ENCODE results near the gene THRB. TPM values are rescaled to one million over a fixed set of nuclear protein-coding genes. Genes with fewer than 3 reads are reported as not detected.

Gene THRB
- total and polyA plus RNA-seq, 5 donors from 2014 or later, result 0.30 TPM; not detected in 4

DNA sequence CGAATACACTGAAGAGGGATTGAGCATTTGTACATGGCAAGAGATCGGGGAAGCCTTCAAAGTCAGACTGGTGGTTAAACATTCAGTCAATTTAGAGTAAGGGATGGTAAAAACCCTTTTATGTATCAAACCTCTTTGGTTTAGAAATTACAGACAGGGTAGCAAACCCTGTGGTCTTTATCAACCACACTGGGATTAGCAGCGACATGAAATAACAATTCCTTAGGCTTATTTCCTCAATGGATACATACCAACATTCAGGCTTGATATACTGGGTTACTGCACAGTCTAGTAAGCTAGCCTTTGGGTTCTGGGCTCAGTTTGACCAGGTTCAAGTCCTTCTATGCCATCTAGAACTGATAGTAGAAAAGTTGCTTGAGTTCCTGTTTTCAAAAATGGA, 127.4 kb downstream of the THRB start:
- no peak overlapping the region for H3K4me3 Mint-ChIP-seq
- H3K36me3 Mint-ChIP-seq, result no peaks in the 10 kb centered on the region
- H3K27me3 ChIP-seq (ENCODE audit: control insufficient read depth, insufficient read depth, low read length), result no peaks in the 10 kb centered on the region
- H3K27me3 Mint-ChIP-seq, result no peaks in the 10 kb centered on the region
- peaks cover 0 to 6% (median 1%) of the 10 kb centered on the region in 7 donors for H3K9me3 Mint-ChIP-seq
- H3K27ac ChIP-seq (ENCODE audit: insufficient read depth, low read length, poor library complexity, severe bottlenecking), result no peak overlapping the region
- H3K36me3 ChIP-seq (ENCODE audit: control insufficient read depth, insufficient read depth, low read length), result no peaks in the 10 kb centered on the region
- no peaks in the 10 kb centered on the region for H3K4me1 ChIP-seq (ENCODE audit: control insufficient read depth, insufficient read depth, low read length, poor library complexity, severe bottlenecking)
- ATAC-seq (ENCODE audit: low read depth in 2 of 2) (no peak), DNase-seq (no peak)
- H3K27ac Mint-ChIP-seq, result no peak overlapping the region
- H3K9me3 ChIP-seq (ENCODE audit: control insufficient read depth in 2 of 2, low read length in 2 of 2), result no peaks in the 10 kb centered on the region
- no peak overlapping the region for H3K4me3 ChIP-seq (ENCODE audit: low read depth, low read length)
- no peaks in the 10 kb centered on the region for H3K4me1 Mint-ChIP-seq

DNA sequence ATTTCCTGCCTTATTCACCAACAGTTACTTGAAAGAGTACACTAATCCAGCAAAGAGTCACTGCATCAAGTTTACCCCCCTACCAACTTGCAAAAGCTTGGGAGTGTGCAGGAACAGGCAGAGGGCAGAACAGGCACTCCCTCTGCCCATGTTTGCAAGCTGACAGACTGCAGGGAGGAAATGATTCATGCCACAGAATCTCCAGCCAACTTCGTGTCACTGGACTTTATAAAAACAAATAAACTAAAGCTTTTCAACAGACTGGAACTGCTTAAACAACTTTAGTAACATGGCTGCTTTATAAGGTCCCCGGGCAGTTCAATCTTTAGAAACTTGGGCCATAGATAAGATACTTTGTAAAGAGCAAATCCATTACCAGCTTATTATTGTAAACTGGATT, 129.5 kb downstream of the THRB start:
- ATAC-seq (ENCODE audit: low read depth in 2 of 2), result no peak
- no peak overlapping the region for H3K4me3 ChIP-seq (ENCODE audit: low read depth, low read length)
- Mint-ChIP-seq H3K9me3 (peaks cover 0 to 6% (median 1%) of the 10 kb centered on the region in 7 donors), H3K27me3 (no peaks in the 10 kb centered on the region), H3K4me1 (no peaks in the 10 kb centered on the region), H3K36me3 (no peaks in the 10 kb centered on the region), H3K4me3 (no peak overlapping the region), H3K27ac (no peak overlapping the region)
- no peaks in the 10 kb centered on the region for H3K4me1 ChIP-seq (ENCODE audit: control insufficient read depth, insufficient read depth, low read length, poor library complexity, severe bottlenecking)
- no peaks in the 10 kb centered on the region for H3K27me3 ChIP-seq (ENCODE audit: control insufficient read depth, insufficient read depth, low read length)
- no peaks in the 10 kb centered on the region for H3K36me3 ChIP-seq (ENCODE audit: control insufficient read depth, insufficient read depth, low read length)
- no peak for DNase-seq
- H3K9me3 ChIP-seq (ENCODE audit: control insufficient read depth in 2 of 2, low read length in 2 of 2), result no peaks in the 10 kb centered on the region
- H3K27ac ChIP-seq (ENCODE audit: insufficient read depth, low read length, poor library complexity, severe bottlenecking), result no peak overlapping the region

DNA sequence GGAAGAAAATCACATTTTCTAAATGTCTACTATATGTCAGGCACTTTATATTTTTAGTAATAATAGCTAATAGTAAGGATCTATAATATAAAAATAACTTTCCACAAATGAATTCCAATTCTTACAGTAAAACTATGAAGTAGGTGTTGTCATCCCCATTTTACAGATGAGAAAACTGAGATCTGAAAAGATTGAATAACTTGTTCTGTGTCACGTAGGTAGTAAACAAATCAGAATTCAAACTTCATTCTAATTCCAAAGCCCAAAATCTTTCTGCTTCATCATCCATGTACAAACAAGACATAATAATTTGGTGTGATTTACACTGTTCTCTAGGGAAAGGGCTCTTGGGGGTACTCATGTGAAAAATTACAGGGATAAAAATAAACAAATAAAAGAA, 130.3 kb downstream of the THRB start:
- no peaks in the 10 kb centered on the region for H3K27me3 Mint-ChIP-seq
- no peaks in the 10 kb centered on the region for H3K4me1 Mint-ChIP-seq
- H3K4me3 Mint-ChIP-seq, result no peak overlapping the region
- Histone ChIP-seq H3K9me3 (ENCODE audit: control insufficient read depth in 2 of 2, low read length in 2 of 2) (no peaks in the 10 kb centered on the region), H3K27me3 (ENCODE audit: control insufficient read depth, insufficient read depth, low read length) (no peaks in the 10 kb centered on the region), H3K4me1 (ENCODE audit: control insufficient read depth, insufficient read depth, low read length, poor library complexity, severe bottlenecking) (no peaks in the 10 kb centered on the region), H3K36me3 (ENCODE audit: control insufficient read depth, insufficient read depth, low read length) (no peaks in the 10 kb centered on the region), H3K27ac (ENCODE audit: insufficient read depth, low read length, poor library complexity, severe bottlenecking) (no peak overlapping the region), H3K4me3 (ENCODE audit: low read depth, low read length) (no peak overlapping the region)
- no peak overlapping the region for H3K27ac Mint-ChIP-seq
- DNase-seq, result no peak
- H3K9me3 Mint-ChIP-seq, result peaks cover 0 to 6% (median 1%) of the 10 kb centered on the region in 7 donors
- H3K36me3 Mint-ChIP-seq, result no peaks in the 10 kb centered on the region
- no peak for ATAC-seq (ENCODE audit: low read depth in 2 of 2)

DNA sequence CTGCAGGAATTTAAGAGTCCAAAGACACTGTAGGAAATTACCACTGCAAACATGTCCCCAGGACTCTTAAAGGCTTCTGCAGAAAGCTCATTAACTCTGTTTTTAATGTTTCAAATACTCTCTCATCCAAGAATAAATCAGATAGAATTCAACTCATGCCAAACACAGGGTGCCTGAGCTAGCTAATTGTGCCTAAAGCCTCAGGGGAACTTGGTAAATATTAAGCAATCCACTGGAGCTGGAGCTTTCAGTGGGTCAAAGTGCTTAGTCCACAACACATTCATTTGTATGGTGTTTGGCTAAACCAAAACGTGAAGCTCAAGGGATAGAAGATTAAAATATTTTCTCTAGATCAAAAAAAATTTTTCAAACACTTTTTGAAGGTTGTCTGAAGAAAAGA, 131.4 kb downstream of the THRB start:
- Mint-ChIP-seq H3K4me3 (no peak overlapping the region), H3K27ac (no peak overlapping the region), H3K27me3 (no peaks in the 10 kb centered on the region), H3K9me3 (peaks cover 0 to 2% (median 0%) of the 10 kb centered on the region in 7 donors), H3K4me1 (no peaks in the 10 kb centered on the region), H3K36me3 (no peaks in the 10 kb centered on the region)
- Histone ChIP-seq H3K36me3 (ENCODE audit: control insufficient read depth, insufficient read depth, low read length) (no peaks in the 10 kb centered on the region), H3K9me3 (ENCODE audit: control insufficient read depth in 2 of 2, low read length in 2 of 2) (no peaks in the 10 kb centered on the region), H3K4me3 (ENCODE audit: low read depth, low read length) (no peak overlapping the region), H3K4me1 (ENCODE audit: control insufficient read depth, insufficient read depth, low read length, poor library complexity, severe bottlenecking) (no peaks in the 10 kb centered on the region), H3K27me3 (ENCODE audit: control insufficient read depth, insufficient read depth, low read length) (no peaks in the 10 kb centered on the region), H3K27ac (ENCODE audit: insufficient read depth, low read length, poor library complexity, severe bottlenecking) (no peak overlapping the region)
- ATAC-seq (ENCODE audit: low read depth in 2 of 2) (no peak), DNase-seq (no peak)

DNA sequence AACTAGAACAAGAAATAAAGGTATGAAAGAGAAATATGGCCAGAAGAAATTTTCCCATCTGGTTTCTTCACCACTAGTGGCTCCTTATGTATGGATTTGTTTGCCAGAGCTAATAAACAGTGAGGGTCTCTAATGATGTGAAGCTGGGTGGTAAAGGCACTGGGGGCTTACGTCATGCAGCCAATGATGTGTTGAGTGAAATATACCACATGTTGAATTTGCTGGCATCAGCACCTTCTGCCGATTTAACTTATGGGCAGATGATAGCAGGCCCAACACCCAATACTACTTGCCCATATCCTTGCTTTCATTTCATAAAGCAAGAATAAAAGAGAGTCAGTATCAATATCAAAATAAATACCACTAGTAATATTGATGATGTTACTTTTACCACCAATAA, 133.0 kb downstream of the THRB start:
- Histone ChIP-seq H3K9me3 (ENCODE audit: control insufficient read depth in 2 of 2, low read length in 2 of 2) (no peaks in the 10 kb centered on the region), H3K27ac (ENCODE audit: insufficient read depth, low read length, poor library complexity, severe bottlenecking) (no peak overlapping the region), H3K4me3 (ENCODE audit: low read depth, low read length) (no peak overlapping the region), H3K36me3 (ENCODE audit: control insufficient read depth, insufficient read depth, low read length) (no peaks in the 10 kb centered on the region), H3K4me1 (ENCODE audit: control insufficient read depth, insufficient read depth, low read length, poor library complexity, severe bottlenecking) (no peaks in the 10 kb centered on the region), H3K27me3 (ENCODE audit: control insufficient read depth, insufficient read depth, low read length) (no peaks in the 10 kb centered on the region)
- Mint-ChIP-seq H3K27ac (no peak overlapping the region), H3K4me3 (no peak overlapping the region), H3K9me3 (peaks cover 0 to 2% (median 0%) of the 10 kb centered on the region in 7 donors), H3K4me1 (no peaks in the 10 kb centered on the region), H3K36me3 (no peaks in the 10 kb centered on the region), H3K27me3 (no peaks in the 10 kb centered on the region)
- DNase-seq (no peak), ATAC-seq (ENCODE audit: low read depth in 2 of 2) (no peak)

DNA sequence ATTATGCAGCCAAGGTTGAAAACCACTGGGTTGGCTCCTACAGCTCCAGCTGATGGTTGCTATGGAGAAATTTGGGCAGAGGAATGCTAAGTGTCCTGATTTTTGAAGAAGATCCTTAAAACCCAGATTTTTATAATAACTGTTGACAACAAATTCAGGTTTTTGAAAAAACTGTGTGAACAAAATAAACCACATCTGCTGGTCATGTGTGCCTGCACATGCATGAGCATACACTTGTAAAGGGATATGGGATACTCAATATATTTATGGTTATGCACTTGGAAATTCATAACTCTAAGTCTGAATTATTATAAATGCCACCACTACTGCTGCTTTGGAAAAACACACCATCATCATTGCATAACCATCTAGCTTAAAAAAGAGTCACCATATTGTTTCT, 133.7 kb downstream of the THRB start:
- Mint-ChIP-seq H3K4me3 (no peak overlapping the region), H3K9me3 (peaks cover 0 to 2% (median 0%) of the 10 kb centered on the region in 7 donors), H3K27ac (no peak overlapping the region), H3K4me1 (no peaks in the 10 kb centered on the region), H3K36me3 (no peaks in the 10 kb centered on the region), H3K27me3 (no peaks in the 10 kb centered on the region)
- no peaks in the 10 kb centered on the region for H3K27me3 ChIP-seq (ENCODE audit: control insufficient read depth, insufficient read depth, low read length)
- no peaks in the 10 kb centered on the region for H3K4me1 ChIP-seq (ENCODE audit: control insufficient read depth, insufficient read depth, low read length, poor library complexity, severe bottlenecking)
- H3K36me3 ChIP-seq (ENCODE audit: control insufficient read depth, insufficient read depth, low read length), result no peaks in the 10 kb centered on the region
- no peak for DNase-seq
- ATAC-seq (ENCODE audit: low read depth in 2 of 2), result no peak
- no peak overlapping the region for H3K27ac ChIP-seq (ENCODE audit: insufficient read depth, low read length, poor library complexity, severe bottlenecking)
- no peaks in the 10 kb centered on the region for H3K9me3 ChIP-seq (ENCODE audit: control insufficient read depth in 2 of 2, low read length in 2 of 2)
- H3K4me3 ChIP-seq (ENCODE audit: low read depth, low read length), result no peak overlapping the region

DNA sequence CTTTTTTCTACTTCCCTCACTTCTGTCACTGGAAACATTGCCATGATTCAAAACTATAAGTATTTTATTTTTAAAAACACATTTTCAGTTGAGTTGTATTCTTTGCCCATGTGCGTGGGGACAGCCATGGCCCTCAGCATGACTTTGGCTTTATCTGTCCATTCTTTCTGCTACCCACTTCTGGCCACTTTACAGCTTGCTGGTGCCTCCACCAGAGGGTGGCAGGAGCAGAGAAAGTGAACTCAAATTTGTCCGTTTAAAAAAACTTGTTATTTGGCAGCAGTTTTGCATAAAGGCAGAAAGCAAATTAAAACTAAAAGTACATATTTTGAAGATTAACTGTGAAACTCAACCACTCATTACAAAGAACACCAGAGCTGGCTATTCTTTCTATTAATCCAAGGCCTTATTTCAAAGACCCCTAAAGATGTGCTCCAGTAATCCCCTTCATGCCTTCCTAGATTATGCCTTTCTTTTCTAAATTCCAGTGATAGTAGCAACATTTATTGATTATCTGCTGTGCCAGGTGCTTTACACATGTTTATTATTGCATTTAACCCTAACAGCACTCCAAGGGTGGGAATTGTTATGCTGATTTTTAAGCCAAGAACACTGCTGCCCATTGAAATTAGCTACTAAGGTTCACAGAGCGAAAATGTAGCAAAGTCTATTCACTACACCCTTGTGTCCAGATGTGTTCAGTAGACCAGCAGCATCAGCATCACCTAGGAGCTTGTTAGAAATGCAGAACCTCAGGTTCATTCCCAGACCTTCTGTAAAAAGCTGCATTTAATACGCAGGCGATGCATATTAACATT, 134.8 kb downstream of the THRB start:
- Histone ChIP-seq H3K4me1 (ENCODE audit: control insufficient read depth, insufficient read depth, low read length, poor library complexity, severe bottlenecking) (no peaks in the 10 kb centered on the region), H3K27ac (ENCODE audit: insufficient read depth, low read length, poor library complexity, severe bottlenecking) (no peak overlapping the region), H3K36me3 (ENCODE audit: control insufficient read depth, insufficient read depth, low read length) (no peaks in the 10 kb centered on the region), H3K27me3 (ENCODE audit: control insufficient read depth, insufficient read depth, low read length) (no peaks in the 10 kb centered on the region), H3K9me3 (ENCODE audit: control insufficient read depth in 2 of 2, low read length in 2 of 2) (no peaks in the 10 kb centered on the region), H3K4me3 (ENCODE audit: low read depth, low read length) (no peak overlapping the region)
- H3K27ac Mint-ChIP-seq, result no peak overlapping the region
- H3K27me3 Mint-ChIP-seq, result no peaks in the 10 kb centered on the region
- no peaks in the 10 kb centered on the region for H3K36me3 Mint-ChIP-seq
- no peak for DNase-seq
- peaks cover 0 to 2% (median 0%) of the 10 kb centered on the region in 7 donors for H3K9me3 Mint-ChIP-seq
- ATAC-seq (ENCODE audit: low read depth in 2 of 2), result no peak
- H3K4me3 Mint-ChIP-seq, result no peak overlapping the region
- H3K4me1 Mint-ChIP-seq, result no peaks in the 10 kb centered on the region

DNA sequence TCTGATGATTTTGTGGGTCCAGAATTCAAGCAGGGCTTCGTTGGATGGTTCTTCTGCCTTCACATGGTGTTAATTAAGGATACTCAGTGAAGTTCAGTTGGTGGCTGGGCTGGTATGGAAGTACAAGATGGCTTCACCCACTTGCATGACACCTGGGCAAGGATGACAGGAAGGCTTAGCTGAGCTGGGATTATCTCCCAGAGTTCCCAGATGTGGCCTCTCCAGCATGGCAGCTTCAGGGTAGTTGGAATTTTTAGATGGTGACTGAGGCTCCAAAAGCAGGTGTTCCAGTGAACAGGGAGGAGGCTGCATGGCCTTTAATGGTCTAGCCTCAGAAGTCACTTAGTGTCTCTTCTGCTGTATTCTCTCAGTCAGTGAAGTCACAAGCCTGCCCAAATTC, 135.5 kb downstream of the THRB start:
- Histone ChIP-seq H3K4me1 (ENCODE audit: control insufficient read depth, insufficient read depth, low read length, poor library complexity, severe bottlenecking) (no peaks in the 10 kb centered on the region), H3K4me3 (ENCODE audit: low read depth, low read length) (no peak overlapping the region), H3K36me3 (ENCODE audit: control insufficient read depth, insufficient read depth, low read length) (no peaks in the 10 kb centered on the region), H3K27ac (ENCODE audit: insufficient read depth, low read length, poor library complexity, severe bottlenecking) (no peak overlapping the region), H3K27me3 (ENCODE audit: control insufficient read depth, insufficient read depth, low read length) (no peaks in the 10 kb centered on the region), H3K9me3 (ENCODE audit: control insufficient read depth in 2 of 2, low read length in 2 of 2) (no peaks in the 10 kb centered on the region)
- Mint-ChIP-seq H3K27me3 (no peaks in the 10 kb centered on the region), H3K4me1 (no peaks in the 10 kb centered on the region), H3K36me3 (no peaks in the 10 kb centered on the region), H3K9me3 (peaks cover 0 to 4% (median 2%) of the 10 kb centered on the region in 7 donors), H3K4me3 (no peak overlapping the region), H3K27ac (no peak overlapping the region)
- DNase-seq (no peak), ATAC-seq (ENCODE audit: low read depth in 2 of 2) (no peak)
